Heart left ventricle (tissue), 13 donors: ENCODE measurements around the gene TMEM126B.
"Not testable (repeated sequence)": the region's sequence is repeated elsewhere in the genome, so short reads cannot be mapped to it uniquely, and the experiment has no call there.

Source experiments
- CTCF ChIP-seq, 12 donors: fragments of 200-600 bp; sonication (generic) in 4 of 12; IDR thresholded peaks; one replicate each; pipeline versions ENCODE4 v1.5.0 to v1.8.0; 2018 to 2022; ENCODE audit warnings: antibody characterized with exemption in 12 of 12, mild to moderate bottlenecking in 5 of 12
- POLR2A ChIP-seq, 2 donors: fragments of 450-650 bp; IDR thresholded peaks; one replicate each; pipeline ENCODE4 v1.6.1; 2017; ENCODE audit warnings: antibody characterized with exemption in 2 of 2, mild to moderate bottlenecking in 2 of 2, moderate library complexity in 2 of 2
- donor health status: ischemic (EF 13 %, LVEDD 7.1; RV severe dilation, severe dysfunction).
- donor health status: DM: no; HTN: yes; CAD: no.
- donor health status: DM: no; HTN: no; CAD: no.
- donor health status: ischemic (EF 25% LVEDD 6.9; RV normal size, moderate dysfunction).
- donor health status: ischemic (EF 25% LVEDD 5.7; RV mildly dilated, moderate dysfunction).
- donor health status: ischemic (EF 35%, LVEDD 5.7; RV mildly dilated, moderate dysfunction).
- donor health status: nonischemic (EF 11% LVEDD 7.7; RV severe dilation, severe dysfunction).
- donor health status: DM: yes; HTN: yes; CAD: no.
- donor health status: PGD.
- donor health status: ischemic (EF 29% LVEDD 5.4; RV normal size, mild dysfunction).
- donor health status: nonischemic (EF 23%, LVEDD 6.1; RV moderate dilation, normal function).

- not testable (repeated sequence) for TF ChIP-seq POLR2A, CTCF (IDR thresholded peaks at IDR 0.05)
These were observed 22.2 kb upstream of the TMEM126B start for GRCh38 chr11:85606237-85606636.
